ENCODE data around the gene KRT73. TPM values are rescaled to one million over a fixed set of nuclear protein-coding genes. Genes with fewer than 3 reads are reported as not detected.

KRT73 gene
- total RNA-seq, 1 donor from 2014 or later, result not detected

GRCh38 chr12:52581066-52581465 lies 37.3 kb downstream of the KRT73 start:
- ATAC-seq (no peak), DNase-seq (ENCODE audit: low spot score) (peak; percentile 34)
- intact Hi-C loops (cut with DNase I), result loop anchor here (5.0 kb wide), 1 partner anchor 296 kb away; no protein-coding TSS in a partner anchor

- ATAC-seq, result no peak
- intact Hi-C loops (cut with DNase I), result loop anchor here (5.0 kb wide), 1 partner anchor 297 kb away; no protein-coding TSS in a partner anchor
- peak; percentile 17 for DNase-seq (ENCODE audit: low spot score)
Measured at GRCh38 chr12:52580496-52580895, 37.9 kb downstream of the KRT73 start.

DNA sequence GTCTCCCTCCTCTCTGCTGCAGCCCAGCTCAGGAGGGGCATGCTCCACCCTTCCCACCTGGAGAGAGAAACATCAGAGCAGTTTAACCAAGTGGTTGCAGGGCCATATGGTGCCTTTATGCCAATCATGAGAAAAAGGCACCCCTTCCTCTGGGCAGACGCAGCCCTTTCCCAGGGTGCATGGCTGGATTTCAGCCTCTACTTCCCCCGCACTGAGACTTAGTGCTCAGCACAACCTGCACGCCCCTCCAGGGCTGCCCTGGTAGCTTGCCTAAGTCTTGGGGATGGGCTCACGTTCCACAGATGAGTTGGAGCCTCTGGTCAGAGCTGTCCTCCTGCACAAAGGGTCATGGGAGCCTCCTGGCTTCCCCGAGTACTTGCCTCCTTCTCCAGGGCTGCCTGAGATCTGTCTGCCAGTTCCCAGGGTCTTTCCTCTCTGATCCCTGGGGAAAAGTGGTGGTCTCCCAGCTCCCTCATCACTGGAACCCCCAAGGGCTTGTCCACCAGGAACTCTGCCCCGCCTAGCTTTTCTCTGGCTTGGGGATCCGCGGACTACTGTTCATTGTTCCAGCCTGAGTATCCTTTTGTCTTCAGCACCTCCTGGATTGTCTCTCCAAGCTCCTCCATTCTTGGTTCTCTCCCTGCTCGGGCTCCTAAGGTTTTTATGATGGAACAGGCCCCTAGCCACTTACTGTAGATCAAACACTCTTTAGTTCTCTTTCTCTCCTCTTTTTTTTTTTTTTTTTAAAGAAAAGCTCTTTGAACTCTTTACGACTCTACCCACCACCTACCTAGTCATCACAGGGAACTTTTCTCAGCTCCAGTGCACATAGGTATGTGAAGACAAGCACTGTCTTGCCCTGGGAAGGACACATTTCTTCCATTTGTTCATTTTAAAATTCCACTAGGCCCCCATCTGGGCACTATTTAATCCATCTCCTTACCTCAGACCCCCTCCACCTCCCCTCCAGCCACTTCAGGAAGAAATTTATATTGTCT lies 38.6 kb downstream of the KRT73 start:
- intact Hi-C loops (cut with DNase I), result loop anchor here (5.0 kb wide), 1 partner anchor 298 kb away; no protein-coding TSS in a partner anchor
- DNase-seq (ENCODE audit: low spot score), result peak; percentile 50

GRCh38 chr12:52578469-52578868 lies 39.9 kb downstream of the KRT73 start:
- peak; percentile 15 for DNase-seq (ENCODE audit: low spot score)
- intact Hi-C loops (cut with DNase I), result no loop called here
- ATAC-seq, result no peak

More for the DNA sequence above, 38.6 kb downstream of the KRT73 start:
- no peak for ATAC-seq

DNA sequence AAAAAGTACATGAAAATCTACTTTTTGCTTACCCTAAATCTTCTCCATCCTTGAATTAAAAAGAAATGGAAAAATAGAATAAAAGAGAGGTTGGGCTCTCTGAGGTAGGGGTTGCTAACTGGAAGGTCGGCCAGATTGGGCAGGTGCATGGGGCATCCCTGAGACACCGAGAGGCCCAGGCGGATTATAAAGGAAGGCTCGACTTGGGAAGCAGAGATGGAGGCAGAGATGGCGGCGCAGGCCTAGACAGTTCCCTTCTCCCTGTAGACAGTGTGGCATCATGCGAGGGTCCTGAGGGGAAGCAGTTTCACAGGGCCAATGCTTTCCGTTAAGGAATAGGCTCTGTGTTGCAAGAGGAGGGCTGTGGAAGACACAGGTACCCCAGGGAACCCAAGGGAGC lies 41.0 kb downstream of the KRT73 start:
- no peak for ATAC-seq
- intact Hi-C loops (cut with DNase I), result no loop called here
- peak; percentile 47 for DNase-seq (ENCODE audit: low spot score)

DNA sequence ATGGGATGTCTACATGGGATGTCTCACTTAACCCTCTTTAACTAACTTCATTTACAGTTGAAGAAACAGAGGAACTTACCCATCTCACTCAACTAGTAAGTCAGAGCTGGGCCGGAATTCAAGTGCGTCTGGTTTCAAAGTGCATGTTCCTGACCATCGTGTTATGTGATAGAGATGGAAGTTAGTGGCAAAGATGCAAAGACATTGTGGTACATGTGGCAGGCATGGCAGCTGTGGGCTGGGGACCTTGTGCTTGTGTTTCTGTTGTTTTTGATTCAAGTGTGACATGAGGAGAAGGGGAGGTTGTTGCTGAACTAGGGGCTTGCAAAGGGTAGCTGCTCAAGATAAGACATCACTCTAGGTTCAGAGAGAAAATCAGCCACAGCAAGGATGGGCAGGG lies 42.4 kb downstream of the KRT73 start:
- intact Hi-C loops (cut with DNase I), result no loop called here
- DNase-seq (ENCODE audit: low spot score) (peak; percentile 14), ATAC-seq (no peak)

- intact Hi-C loops (cut with DNase I), result no loop called here
- ATAC-seq, result no peak
- DNase-seq (ENCODE audit: low spot score), result peak; percentile 41
Measured at GRCh38 chr12:52575256-52575655, 43.1 kb downstream of the KRT73 start.

DNA sequence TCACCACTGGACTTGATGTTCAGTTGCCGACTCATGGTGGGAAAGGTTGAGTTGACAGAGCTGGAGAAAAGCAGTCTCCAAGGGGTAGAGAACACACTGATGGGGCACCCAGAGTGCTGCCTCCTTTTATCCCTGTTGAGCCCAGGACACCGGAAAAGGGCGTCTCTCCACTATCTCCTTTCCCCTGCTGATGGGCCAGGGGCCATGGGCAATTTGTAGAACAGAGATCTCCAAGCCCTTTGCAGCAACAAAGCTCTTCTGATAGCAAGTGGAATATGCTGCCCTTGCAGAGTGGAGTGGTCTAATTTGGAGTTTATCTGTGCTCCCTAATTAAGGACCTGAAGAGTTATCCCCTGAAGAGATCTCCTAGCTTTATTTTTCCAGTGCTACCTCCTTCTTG lies 44.6 kb downstream of the KRT73 start, which contains the start of gene KRT74:
Gene KRT74 (minus strand): TSS at position 101 of the 400 bp plus-strand sequence. CDS start 66 bp downstream, at position 35.
- intact Hi-C loops (cut with DNase I), result no loop called here
- DNase-seq (ENCODE audit: low spot score) (peak; percentile 30), ATAC-seq (no peak)

- DNase-seq (ENCODE audit: low spot score), result no peak
- intact Hi-C loops (cut with DNase I), result no loop called here
- ATAC-seq, result no peak
Measured at GRCh38 chr12:52573306-52573705, 45.1 kb downstream of the KRT73 start.

DNA sequence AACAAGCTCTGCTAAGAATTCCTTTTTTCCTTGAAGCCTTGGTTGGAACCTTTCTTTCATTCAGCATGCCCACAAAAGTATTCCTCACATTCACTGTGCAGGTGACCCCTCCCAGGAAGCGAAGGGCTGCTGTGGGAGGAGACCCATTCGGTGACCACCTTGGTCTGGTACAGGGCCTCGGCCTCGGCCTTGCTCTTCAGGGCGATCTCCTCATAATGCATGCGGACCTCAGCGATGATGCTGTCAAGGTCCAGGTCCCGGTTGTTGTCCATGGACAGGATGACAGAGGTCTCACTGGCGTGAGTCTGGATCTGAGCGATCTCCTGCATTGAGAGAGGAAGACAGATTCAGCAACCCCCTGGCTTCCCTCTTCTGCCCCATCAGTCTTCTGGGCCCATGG lies 47.8 kb downstream of the KRT73 start:
- ATAC-seq (no peak), DNase-seq (ENCODE audit: low spot score) (no peak)
- intact Hi-C loops (cut with DNase I), result no loop called here

DNA sequence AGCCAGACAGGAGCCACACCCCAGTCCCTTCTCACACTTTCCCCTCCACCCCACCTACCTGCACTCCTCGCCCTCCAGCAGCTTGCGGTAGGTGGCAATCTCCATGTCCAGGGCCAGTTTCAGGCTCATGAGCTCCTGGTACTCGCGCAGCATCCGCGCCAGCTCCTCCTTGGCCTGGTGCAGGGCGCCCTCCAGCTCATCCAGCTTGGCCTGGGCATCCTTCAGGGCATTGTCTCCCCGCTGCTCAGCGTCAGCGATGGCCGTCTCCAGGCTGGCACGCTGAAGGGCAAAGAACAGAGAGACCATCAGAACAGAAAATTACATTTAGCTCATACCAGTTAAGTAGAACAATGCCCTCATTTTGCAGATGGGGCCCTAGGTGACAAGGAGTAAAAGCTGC lies 50.2 kb downstream of the KRT73 start:
- ATAC-seq (no peak), DNase-seq (ENCODE audit: low spot score) (no peak)
- intact Hi-C loops (cut with DNase I), result no loop called here

DNA sequence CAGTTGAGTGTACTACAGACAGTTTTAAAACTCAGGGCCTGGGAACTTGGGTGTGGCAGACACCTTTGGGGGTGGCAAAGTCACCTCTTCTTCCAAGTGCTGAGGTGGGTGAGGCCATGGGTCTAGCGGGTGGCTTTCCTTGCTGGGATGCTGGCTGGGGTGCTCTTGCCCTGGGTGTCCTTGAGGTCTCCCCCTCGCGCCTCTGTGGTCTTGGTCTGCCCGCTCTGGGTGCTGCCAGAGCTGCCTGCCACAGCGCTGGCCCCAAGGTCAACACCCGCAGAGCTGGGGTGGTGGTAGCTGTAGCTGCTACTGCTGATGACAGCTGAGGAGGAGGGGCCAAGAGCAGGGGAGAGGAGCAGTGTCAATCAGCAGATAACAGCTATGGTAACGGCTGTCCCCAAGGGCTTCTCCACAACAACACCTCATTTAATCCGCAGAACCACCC lies 51.5 kb downstream of the KRT73 start:
- no peak for ATAC-seq
- DNase-seq (ENCODE audit: low spot score), result no peak
- intact Hi-C loops (cut with DNase I), result no loop called here

GRCh38 chr12:52564582-52564981 lies 53.8 kb downstream of the KRT73 start:
- intact Hi-C loops (cut with DNase I), result no loop called here
- ATAC-seq (no peak), DNase-seq (ENCODE audit: low spot score) (no peak)

DNA sequence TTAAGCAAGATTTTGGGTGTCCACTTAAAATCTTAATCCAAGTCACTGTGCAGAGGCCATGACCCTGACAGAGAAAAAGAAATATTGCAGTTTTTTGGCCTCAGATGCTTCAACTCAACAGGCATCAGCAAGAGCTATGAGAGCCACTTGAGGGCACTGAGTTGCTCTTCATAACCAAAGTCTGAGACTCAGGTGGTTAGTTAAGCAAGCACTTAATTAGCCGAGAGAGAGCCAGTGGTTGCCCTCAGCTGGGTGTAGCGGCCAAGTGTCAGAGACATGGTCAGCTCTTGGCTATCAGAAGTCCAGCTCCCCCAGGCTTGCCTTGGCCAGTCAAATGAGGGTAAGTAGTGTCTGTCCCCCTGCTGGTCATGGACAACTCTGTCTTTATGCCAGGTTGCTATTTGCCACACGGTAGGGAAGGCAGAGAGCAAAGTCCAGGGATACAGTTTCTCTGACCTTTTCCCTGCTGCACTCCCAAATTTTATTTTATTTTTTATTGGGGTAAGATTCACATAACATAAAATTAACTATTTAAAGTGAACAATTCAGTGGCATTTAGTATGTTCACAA lies 56.4 kb downstream of the KRT73 start:
- DNase-seq (ENCODE audit: low spot score), result no peak
- intact Hi-C loops (cut with DNase I), result no loop called here
- ATAC-seq, result no peak

DNA sequence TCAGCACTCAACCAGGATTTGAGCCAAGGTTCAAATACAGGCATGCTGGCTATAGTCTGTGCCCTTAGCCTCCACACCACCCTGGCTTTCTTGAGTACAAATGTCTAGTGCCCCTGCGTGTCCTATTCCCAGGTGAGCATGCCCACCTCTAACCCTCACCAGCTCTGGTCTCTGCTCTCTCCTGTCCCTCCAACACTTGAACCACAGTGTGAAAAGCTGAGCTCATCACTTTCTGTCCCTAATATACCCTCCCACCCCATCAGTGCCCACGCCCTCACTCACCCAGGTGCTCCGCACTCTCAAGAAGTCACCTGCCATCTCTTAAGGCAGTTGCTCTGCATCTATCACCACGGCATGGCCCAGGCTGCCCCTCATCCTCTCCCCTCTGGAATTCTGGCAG lies 58.4 kb downstream of the KRT73 start:
- ATAC-seq, result no peak
- DNase-seq (ENCODE audit: low spot score), result no peak
- intact Hi-C loops (cut with DNase I), result no loop called here

DNA sequence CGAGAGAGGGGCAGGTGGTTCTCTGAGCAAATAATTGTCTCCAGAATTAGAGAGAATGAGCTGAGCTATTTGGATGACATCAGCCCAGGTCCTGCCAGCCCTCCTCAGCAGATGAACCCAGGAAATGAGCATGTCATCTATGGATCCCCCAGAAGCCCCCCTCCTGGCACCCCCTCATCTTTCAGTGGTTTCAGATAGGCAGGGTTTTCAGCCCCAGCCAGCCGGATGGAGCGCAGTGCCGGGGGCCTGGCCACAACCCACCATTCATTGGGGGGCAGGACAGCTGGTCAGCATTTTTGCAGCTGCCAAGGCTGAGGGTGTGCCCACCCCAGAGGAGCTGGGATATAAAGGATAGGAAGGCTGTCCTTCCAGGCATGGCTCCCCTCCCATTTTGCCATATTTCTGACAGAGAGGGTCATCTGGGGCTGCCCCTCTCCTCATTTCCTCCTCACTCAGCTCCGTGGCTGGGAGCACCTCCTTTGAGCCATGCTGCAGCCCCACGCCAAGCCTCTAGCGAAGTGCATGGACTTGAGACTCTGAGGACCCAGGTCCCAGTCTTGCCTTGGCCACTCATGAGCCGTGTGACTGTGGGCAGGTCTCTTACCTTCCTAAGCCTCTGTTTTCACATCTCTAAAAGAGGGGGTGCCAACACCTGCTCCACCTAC lies 59.4 kb downstream of the KRT73 start:
- DNase-seq (ENCODE audit: low spot score), result no peak
- intact Hi-C loops (cut with DNase I), result no loop called here
- ATAC-seq, result no peak
